RWPE1 (cell line): Measurements from ENCODE around the gene ULK4.
A peak's percentile ranks its signal among the peaks of the same experiment; 100 is the strongest.
"Not testable (repeated sequence)": the region's sequence is repeated elsewhere in the genome, so short reads cannot be mapped to it uniquely, and the experiment has no call there.

Experiments used
- CTCF ChIA-PET: fragments of 350-600 bp; sonication (Branson Sonifier 250); formaldehyde crosslinking; extraction: SDS; loops from one replicate; lab custom pipeline; 2021; lab: Yijun Ruan, JAX
- POLR2A ChIA-PET: fragments of 400-600 bp; formaldehyde crosslinking; extraction: SDS; loops from one replicate; lab custom pipeline; 2020; ENCODE audit warnings: antibody characterized with exemption; ENCODE audit not compliant: low non-redundant PET; lab: Yijun Ruan, JAX
- DNase-seq: peaks from one replicate; pipeline ENCODE4 v3.0.0; 2012; ENCODE audit warnings: low spot score
- H3K27ac ChIP-seq: fragments of 450-650 bp; 2 replicates; pipeline ENCODE4 v1.5.1; 2017
- TF ChIP-seq, protein P1 (sequence below): fragments of 450-650 bp; conservative IDR thresholded peaks from 2 replicates; pipeline ENCODE4 v1.5.1; 2017; ENCODE audit warnings: low read depth, mild to moderate bottlenecking

Gene ULK4

DNA sequence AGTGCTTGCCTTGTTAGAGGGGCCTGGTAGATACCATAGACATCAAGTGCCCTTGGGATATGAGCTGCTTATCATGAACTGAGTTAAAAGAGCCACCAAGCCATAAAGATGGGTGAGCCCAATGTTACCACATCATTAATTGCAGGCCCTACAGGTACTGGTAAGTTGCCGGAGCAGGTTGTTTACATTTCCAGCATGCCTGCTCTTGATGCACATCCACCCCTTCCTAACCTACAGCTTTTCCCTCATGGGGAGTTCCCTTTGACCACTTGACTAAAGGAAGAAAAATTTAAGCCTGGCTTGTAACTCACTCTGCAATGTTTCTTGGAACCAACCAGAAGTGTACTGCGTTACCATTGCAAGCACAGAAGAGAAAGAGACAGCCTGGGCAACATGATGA is 24.7 kb upstream of the ULK4 start:
- no peak for DNase-seq
- TF ChIP-seq, protein P1, sequence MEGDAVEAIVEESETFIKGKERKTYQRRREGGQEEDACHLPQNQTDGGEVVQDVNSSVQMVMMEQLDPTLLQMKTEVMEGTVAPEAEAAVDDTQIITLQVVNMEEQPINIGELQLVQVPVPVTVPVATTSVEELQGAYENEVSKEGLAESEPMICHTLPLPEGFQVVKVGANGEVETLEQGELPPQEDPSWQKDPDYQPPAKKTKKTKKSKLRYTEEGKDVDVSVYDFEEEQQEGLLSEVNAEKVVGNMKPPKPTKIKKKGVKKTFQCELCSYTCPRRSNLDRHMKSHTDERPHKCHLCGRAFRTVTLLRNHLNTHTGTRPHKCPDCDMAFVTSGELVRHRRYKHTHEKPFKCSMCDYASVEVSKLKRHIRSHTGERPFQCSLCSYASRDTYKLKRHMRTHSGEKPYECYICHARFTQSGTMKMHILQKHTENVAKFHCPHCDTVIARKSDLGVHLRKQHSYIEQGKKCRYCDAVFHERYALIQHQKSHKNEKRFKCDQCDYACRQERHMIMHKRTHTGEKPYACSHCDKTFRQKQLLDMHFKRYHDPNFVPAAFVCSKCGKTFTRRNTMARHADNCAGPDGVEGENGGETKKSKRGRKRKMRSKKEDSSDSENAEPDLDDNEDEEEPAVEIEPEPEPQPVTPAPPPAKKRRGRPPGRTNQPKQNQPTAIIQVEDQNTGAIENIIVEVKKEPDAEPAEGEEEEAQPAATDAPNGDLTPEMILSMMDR = no peak
- ChIA-PET CTCF (interaction anchor here (0.6 kb wide), 1 partner anchor 38 kb away, joined by 3 read pairs; no protein-coding TSS in a partner anchor), POLR2A (no interaction called here)
- H3K27ac ChIP-seq = no peak overlapping the region

DNA sequence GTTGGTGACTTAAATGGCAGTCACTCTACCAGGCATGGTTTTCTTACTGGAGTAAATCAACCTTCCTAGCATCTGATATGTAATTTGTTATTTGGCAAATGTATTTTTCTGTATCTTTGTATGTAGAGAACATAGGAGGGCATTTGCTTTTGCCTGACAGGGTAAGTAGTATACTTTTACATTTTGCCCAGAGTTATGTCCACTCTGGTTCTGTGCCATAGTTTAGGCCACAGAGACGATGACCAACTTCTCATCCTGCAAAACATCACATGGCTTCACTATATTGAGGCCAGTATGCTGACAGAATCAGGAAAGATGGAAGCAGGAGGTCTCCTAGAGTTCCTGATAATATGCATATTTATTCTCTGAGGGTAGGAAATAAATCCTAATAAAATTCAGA is 23.1 kb upstream of the ULK4 start:
- ChIA-PET CTCF (no interaction called here), POLR2A (no interaction called here)
- no peak for DNase-seq
- H3K27ac ChIP-seq = no peak overlapping the region
- TF ChIP-seq, protein P1 = no peak

DNA sequence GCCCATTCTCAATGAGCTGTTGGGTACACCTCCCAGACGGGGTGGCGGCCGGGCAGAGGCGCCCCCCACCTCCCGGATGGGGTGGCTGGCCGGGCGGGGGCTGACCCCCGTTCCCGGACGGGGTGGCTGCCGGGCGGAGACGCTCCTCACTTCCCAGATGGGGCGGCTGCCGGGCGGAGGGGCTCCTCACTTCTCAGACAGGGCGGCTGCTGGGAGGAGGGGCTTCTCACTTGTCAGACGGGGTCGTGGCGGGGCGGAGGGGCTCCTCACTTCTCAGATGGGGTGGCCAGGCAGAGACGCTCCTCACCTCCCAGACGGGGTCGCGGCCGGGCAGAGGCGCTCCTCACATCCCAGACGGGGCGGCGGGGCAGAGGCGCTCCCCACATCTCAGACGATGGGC is 21.2 kb upstream of the ULK4 start:
- DNase-seq, CTCF ChIA-PET, H3K27ac ChIP-seq, POLR2A ChIA-PET: not testable (repeated sequence)

DNA sequence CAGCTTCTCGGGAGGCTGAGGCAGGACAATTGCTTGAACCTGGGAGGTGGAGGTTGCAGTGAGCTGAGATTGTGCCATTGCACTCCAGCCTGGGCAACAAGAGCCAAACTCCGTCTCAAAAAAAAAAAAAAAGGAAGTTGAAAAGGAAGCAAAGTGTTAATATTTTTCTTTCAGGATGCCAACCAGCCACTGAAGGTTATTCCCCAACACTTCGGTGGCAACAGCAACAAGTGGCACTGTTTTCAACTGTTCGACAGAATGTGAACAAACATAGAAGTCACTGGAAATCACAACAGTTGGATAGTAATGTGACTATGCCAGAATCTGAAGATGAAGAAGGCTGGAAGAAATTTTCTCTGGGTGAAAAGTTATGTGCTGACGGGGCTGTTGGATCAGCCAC is 15.5 kb upstream of the ULK4 start:
- POLR2A ChIA-PET = not testable (repeated sequence)

DNA sequence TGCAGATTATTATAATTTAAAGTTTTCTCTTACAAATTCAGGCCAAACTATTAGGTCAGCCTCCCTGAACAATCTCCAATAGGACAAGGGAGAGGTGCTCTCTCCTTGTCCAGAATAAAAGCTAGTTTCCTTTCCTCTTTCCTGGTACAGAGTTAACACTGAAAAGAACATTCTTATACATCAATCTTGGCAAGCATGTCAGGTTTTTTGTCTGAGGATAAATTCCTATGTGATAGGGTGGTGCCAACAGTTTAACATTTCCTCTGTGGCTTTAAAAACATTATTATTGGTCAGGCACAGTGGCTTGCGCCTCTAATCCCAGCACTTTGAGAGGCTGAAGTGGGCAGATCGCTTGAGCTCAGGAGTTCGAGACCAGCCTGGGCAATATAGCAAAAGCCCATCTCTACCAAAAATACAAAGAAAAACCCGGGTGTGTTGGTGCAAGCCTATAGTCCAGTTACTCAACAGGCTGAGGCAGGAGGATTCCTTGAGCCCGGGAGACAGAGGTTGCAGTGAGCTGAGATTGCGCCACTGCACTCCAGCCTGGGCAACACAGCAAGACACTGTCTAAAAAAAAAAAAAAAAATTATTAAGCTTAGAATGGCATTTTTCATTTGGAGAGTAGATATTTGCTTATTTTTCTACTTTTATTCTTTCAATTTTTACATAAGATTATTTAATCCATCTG is 13.7 kb upstream of the ULK4 start:
- TF ChIP-seq, protein P1 = no peak
- CTCF ChIA-PET = no interaction called here
- DNase-seq = peak; percentile 3
- POLR2A ChIA-PET = no interaction called here
- H3K27ac ChIP-seq = peak overlapping the region; percentile 53; the same call in 1 of the 2 replicates

More for the DNA sequence above, 15.5 kb upstream of the ULK4 start:
- DNase-seq, H3K27ac ChIP-seq, CTCF ChIA-PET: not testable (repeated sequence)

DNA sequence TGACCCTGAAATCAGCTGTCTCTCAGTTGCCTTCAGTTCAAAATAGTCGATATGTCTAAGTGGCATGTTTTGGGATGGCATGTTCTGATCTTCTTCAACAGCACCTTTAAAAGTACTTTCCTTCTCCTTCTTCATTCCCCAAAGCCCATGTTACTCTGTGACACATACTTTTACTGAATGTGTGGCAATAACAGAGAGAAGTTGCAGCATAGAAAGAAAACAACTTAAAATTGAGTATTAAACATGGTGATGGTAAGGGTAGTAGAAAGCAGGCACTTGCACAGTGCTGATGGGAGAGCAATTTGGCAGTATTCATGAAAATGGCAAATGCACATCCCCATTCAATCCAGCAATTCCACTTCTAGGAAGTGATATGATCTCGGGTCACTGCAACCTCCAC is 12.3 kb upstream of the ULK4 start:
- TF ChIP-seq, protein P1 = no peak
- POLR2A ChIA-PET = no interaction called here
- H3K27ac ChIP-seq = no peak overlapping the region
- no peak for DNase-seq
- CTCF ChIA-PET = interaction anchor here (0.6 kb wide), 1 partner anchor 595 kb away, joined by 3 read pairs; no protein-coding TSS in a partner anchor

DNA sequence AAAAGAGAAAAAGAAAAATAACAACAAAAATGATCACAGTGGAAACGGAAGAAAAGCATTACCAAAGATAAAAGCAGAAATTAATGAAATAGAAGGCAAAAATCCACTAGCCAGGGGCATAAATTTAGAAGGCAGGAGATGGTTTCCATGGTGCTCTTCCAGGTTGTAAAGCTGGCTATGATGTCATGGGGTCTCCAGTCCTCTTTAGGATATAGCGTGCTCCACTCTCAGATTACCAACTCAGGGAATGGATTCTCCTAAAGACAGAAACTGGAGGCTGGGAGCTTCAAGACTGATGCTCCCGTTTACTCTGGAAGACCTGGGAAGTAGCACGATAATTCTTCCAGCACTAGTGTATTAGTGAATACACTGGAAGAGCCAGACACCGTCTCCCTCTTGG is 10.9 kb upstream of the ULK4 start:
- no peak overlapping the region for H3K27ac ChIP-seq
- ChIA-PET CTCF (no interaction called here), POLR2A (no interaction called here)
- DNase-seq = no peak
- TF ChIP-seq, protein P1 = no peak
